H1 (cell line): ENCODE measurements around the gene GOLGA1. TPM values are rescaled to one million over a fixed set of nuclear protein-coding genes. Genes with fewer than 3 reads are reported as not detected.

Source experiments
- CTCF ChIA-PET: fragments of 300-600 bp; sonication (Branson Sonifier 250); formaldehyde crosslinking; loops from one replicate; lab custom pipeline; 2021; ENCODE audit not compliant: partially characterized antibody; lab: Charles Lee
- POLR2A ChIA-PET: fragments of 300-600 bp; sonication (Branson Sonifier 250); formaldehyde crosslinking; loops from one replicate; lab custom pipeline; 2021; ENCODE audit warnings: inconsistent platforms; ENCODE audit not compliant: partially characterized antibody; lab: Charles Lee
- DNase-seq, 2 experiments: peaks; one replicate each; pipeline versions ENCODE4 v3.0.0 to v3.0.0-alpha.2; 2010 to 2022; ENCODE audit warnings: low spot score in 2 of 2, low read depth in 1 of 2, mixed read lengths in 1 of 2
- FAIRE-seq: peaks from 2 replicates; lab custom pipeline; 2011; peaks lifted over from hg19 to GRCh38; lab: Jason Lieb, UNC
- H2AFZ ChIP-seq: 2 replicates; pipeline ENCODE4 v1.8.1; 2012; ENCODE audit warnings: low read length, inconsistent platforms
- H2AK5ac ChIP-seq: 2 replicates; pipeline ENCODE4 v1.6.1; 2013; ENCODE audit warnings: low read depth, low read length
- H2BK120ac ChIP-seq: replicated peaks from 2 replicates; pipeline ENCODE3; 2013; ENCODE audit warnings: low read depth, low read length, inconsistent platforms
- H2BK12ac ChIP-seq: 2 replicates; pipeline ENCODE4 v1.6.1; 2013; ENCODE audit warnings: low read depth, low read length
- H2BK15ac ChIP-seq: 2 replicates; pipeline ENCODE4 v1.6.1; 2013; ENCODE audit warnings: low read length
- H2BK20ac ChIP-seq: 2 replicates; pipeline ENCODE4 v1.6.1; 2013; ENCODE audit warnings: low read length
- H2BK5ac ChIP-seq: 2 replicates; pipeline ENCODE4 v1.6.1; 2013; ENCODE audit warnings: low read depth, low read length
- H3K14ac ChIP-seq: 2 replicates; pipeline ENCODE4 v1.6.1; 2013; ENCODE audit warnings: inconsistent platforms; ENCODE audit not compliant: insufficient read length
- H3K18ac ChIP-seq: 2 replicates; pipeline ENCODE4 v1.6.1; 2013; ENCODE audit warnings: low read length; ENCODE audit errors: extremely low read depth
- H3K23ac ChIP-seq: 2 replicates; pipeline ENCODE4 v1.6.1; 2013; ENCODE audit warnings: inconsistent platforms; ENCODE audit not compliant: insufficient read length
- H3K23me2 ChIP-seq: 2 replicates; pipeline ENCODE4 v1.6.1; 2013; ENCODE audit warnings: low read depth, low read length
- H3K27ac ChIP-seq: 2 replicates; pipeline ENCODE4 v1.6.1; 2011; ENCODE audit warnings: low read depth, low read length, inconsistent platforms
- H3K27me3 ChIP-seq, 4 experiments: replicated peaks in 1 of 4; 1 replicate in 1 of 4; 2 replicates in 3 of 4; pipeline versions ENCODE4 v1.6.1 to v1.8.1; 2011 to 2013; ENCODE audit warnings: low read length in 3 of 4, mild to moderate bottlenecking in 3 of 4, inconsistent platforms in 2 of 4, mixed read lengths in 2 of 4, moderate library complexity in 1 of 4; ENCODE audit not compliant: control insufficient read depth in 3 of 4, insufficient read depth in 3 of 4; ENCODE audit errors: extremely low read depth in 1 of 4
- H3K36me3 ChIP-seq, 4 experiments: 2 replicates each; pipeline versions ENCODE4 v1.6.1 to v1.8.1; 2011 to 2013; ENCODE audit warnings: mild to moderate bottlenecking in 4 of 4, low read length in 3 of 4, moderate library complexity in 2 of 4, control low read depth in 1 of 4, inconsistent platforms in 1 of 4; ENCODE audit not compliant: insufficient read depth in 4 of 4, control insufficient read depth in 2 of 4
- H3K4ac ChIP-seq: replicated peaks from 2 replicates; pipeline ENCODE3; 2013; ENCODE audit warnings: low read length, low read depth, mixed read lengths, inconsistent platforms; ENCODE audit not compliant: insufficient read length
- H3K4me1 ChIP-seq, 4 experiments: replicated peaks in 1 of 4; 1 replicate in 1 of 4; 2 replicates in 3 of 4; pipeline versions ENCODE4 v1.6.1 to v1.8.1; 2011 to 2013; ENCODE audit warnings: low read length in 3 of 4, inconsistent platforms in 2 of 4, mixed read lengths in 1 of 4; ENCODE audit not compliant: insufficient read depth in 4 of 4, control insufficient read depth in 3 of 4
- H3K4me2 ChIP-seq, 2 experiments: 2 replicates each; pipeline versions ENCODE4 v1.6.1 to v1.8.1; 2011 to 2013; ENCODE audit warnings: low read depth in 2 of 2, low read length in 2 of 2, control low read depth in 1 of 2, inconsistent platforms in 1 of 2, mild to moderate bottlenecking in 1 of 2; ENCODE audit not compliant: insufficient read depth in 1 of 2
- H3K4me3 ChIP-seq, 4 experiments: fragments of 200-600, 300-600 bp in 1 of 4; sonication (generic), shearing (Covaris generic), sonication (Bioruptor Twin) in 1 of 4; 2 replicates each; pipeline versions ENCODE4 v1.5.1 to v1.8.1; 2011 to 2016; ENCODE audit warnings: low read length in 4 of 4, low read depth in 3 of 4, control low read depth in 2 of 4, inconsistent platforms in 2 of 4, mild to moderate bottlenecking in 2 of 4, mixed read lengths in 1 of 4, moderate library complexity in 1 of 4; ENCODE audit not compliant: insufficient read depth in 2 of 4; ENCODE audit errors: extremely low read depth in 1 of 4
- H3K56ac ChIP-seq: replicated peaks from 2 replicates; pipeline ENCODE3; 2013; ENCODE audit warnings: low read depth, mild to moderate bottlenecking, mixed read lengths, low read length, inconsistent platforms; ENCODE audit not compliant: insufficient read length
- H3K79me1 ChIP-seq: 2 replicates; pipeline ENCODE4 v1.6.1; 2013; ENCODE audit warnings: low read depth, low read length, control low read depth
- H3K79me2 ChIP-seq, 2 experiments: 2 replicates each; pipeline versions ENCODE4 v1.6.1 to v1.8.1; 2012 to 2013; ENCODE audit warnings: low read length in 2 of 2, mild to moderate bottlenecking in 2 of 2, inconsistent platforms in 1 of 2; ENCODE audit not compliant: insufficient read depth in 2 of 2, control insufficient read depth in 1 of 2
- H3K9ac ChIP-seq, 4 experiments: replicated peaks in 1 of 4; 1 replicate in 1 of 4; 2 replicates in 3 of 4; pipeline versions ENCODE4 v1.6.1 to v1.8.1; 2011 to 2013; ENCODE audit warnings: low read depth in 3 of 4, low read length in 3 of 4, control low read depth in 2 of 4, mild to moderate bottlenecking in 2 of 4, moderate library complexity in 2 of 4, inconsistent platforms in 1 of 4; ENCODE audit errors: extremely low read depth in 1 of 4
- H3K9me3 ChIP-seq, 2 experiments: 2 replicates each; pipeline versions ENCODE4 v1.6.1 to v1.8.1; 2012 to 2013; ENCODE audit warnings: mild to moderate bottlenecking in 2 of 2, moderate library complexity in 2 of 2, control low read depth in 1 of 2, inconsistent platforms in 1 of 2, low read depth in 1 of 2, low read length in 1 of 2, mixed read lengths in 1 of 2; ENCODE audit not compliant: insufficient read depth in 2 of 2
- H4K20me1 ChIP-seq, 2 experiments: replicated peaks in 1 of 2; 2 replicates each; pipeline versions ENCODE3 to v1.8.1; 2011 to 2013; ENCODE audit warnings: inconsistent platforms in 2 of 2, low read length in 2 of 2, mild to moderate bottlenecking in 1 of 2; ENCODE audit not compliant: insufficient read depth in 2 of 2, control insufficient read depth in 1 of 2
- H4K5ac ChIP-seq: 2 replicates; pipeline ENCODE4 v1.6.1; 2013; ENCODE audit warnings: low read length, low read depth, mixed read lengths, inconsistent platforms; ENCODE audit not compliant: insufficient read length
- H4K8ac ChIP-seq: 2 replicates; pipeline ENCODE4 v1.8.0; 2013; ENCODE audit warnings: mild to moderate bottlenecking, moderate library complexity, low read length, inconsistent platforms; ENCODE audit not compliant: insufficient read depth; ENCODE audit errors: extremely low read depth
- H4K91ac ChIP-seq: replicated peaks from 2 replicates; pipeline ENCODE3; 2013; ENCODE audit warnings: low read length, mixed read lengths, inconsistent platforms; ENCODE audit not compliant: insufficient read length
- BCL11A ChIP-seq, 2 experiments: IDR thresholded peaks; one replicate each; pipeline ENCODE4 v1.6.1; 2011; ENCODE audit warnings: low read depth in 2 of 2, low read length in 2 of 2, mild to moderate bottlenecking in 2 of 2
- CTBP2 ChIP-seq: IDR thresholded peaks from 2 replicates; pipeline ENCODE4 v1.7.0; 2011; ENCODE audit warnings: borderline replicate concordance, mild to moderate bottlenecking, moderate library complexity, mixed read lengths, low read length; ENCODE audit not compliant: insufficient read depth, insufficient read length
- EZH2 ChIP-seq: fragments of 200-600 bp; sonication (generic); IDR thresholded peaks from 2 replicates; pipeline ENCODE4 v1.7.1; 2012; ENCODE audit warnings: low read depth, mild to moderate bottlenecking, moderate library complexity, low read length, inconsistent platforms; ENCODE audit not compliant: severe bottlenecking
- HDAC2 ChIP-seq, 2 experiments: fragments of 300-600 bp in 1 of 2; sonication (generic) in 1 of 2; IDR thresholded peaks; 2 replicates each; pipeline ENCODE4 v1.6.1; 2011 to 2012; ENCODE audit warnings: low read depth in 2 of 2, low read length in 2 of 2, mild to moderate bottlenecking in 2 of 2, moderate library complexity in 2 of 2, borderline replicate concordance in 1 of 2, inconsistent platforms in 1 of 2
- JUN ChIP-seq: IDR thresholded peaks from 2 replicates; pipeline ENCODE4 v1.6.1; 2011; ENCODE audit warnings: low read depth, mild to moderate bottlenecking, improper control_type of control experiment, low read length
- POLR2A ChIP-seq, 2 experiments: IDR thresholded peaks; 1 replicate in 1 of 2; 2 replicates in 1 of 2; pipeline ENCODE4 v1.6.1; 2011; ENCODE audit warnings: low read depth in 2 of 2, low read length in 2 of 2, mild to moderate bottlenecking in 2 of 2; ENCODE audit errors: control extremely low read depth in 1 of 2
- RAD21 ChIP-seq, 2 experiments: IDR thresholded peaks in 1 of 2; conservative IDR thresholded peaks in 1 of 2; 2 replicates each; pipeline ENCODE4 v1.6.1; 2011; ENCODE audit warnings: low read depth in 2 of 2, low read length in 2 of 2, improper control_type of control experiment in 1 of 2, inconsistent platforms in 1 of 2, mild to moderate bottlenecking in 1 of 2, moderate library complexity in 1 of 2
- RNF2 ChIP-seq: fragments of 200-900, 300-1000 bp; sonication (generic); IDR thresholded peaks from 2 replicates; pipeline ENCODE4 v1.7.1; 2016; ENCODE audit warnings: borderline replicate concordance, low read depth, mild to moderate bottlenecking, antibody characterized with exemption, low read length; ENCODE audit not compliant: poor library complexity, severe bottlenecking; ENCODE audit errors: missing control alignments
- SAP30 ChIP-seq: fragments of 300-600 bp; sonication (generic); IDR thresholded peaks from 2 replicates; pipeline ENCODE4 v1.7.1; 2012; ENCODE audit warnings: low read length, moderate library complexity, mild to moderate bottlenecking, inconsistent platforms; ENCODE audit not compliant: insufficient read depth, insufficient replicate concordance
- SP4 ChIP-seq: IDR thresholded peaks from 2 replicates; pipeline ENCODE4 v1.6.1; 2012; ENCODE audit warnings: low read length, inconsistent platforms
- SUZ12 ChIP-seq: fragments of 200-600 bp; sonication (generic); IDR thresholded peaks from 2 replicates; pipeline ENCODE4 v1.6.1; 2012; ENCODE audit warnings: mild to moderate bottlenecking, inconsistent platforms, low read length, moderate library complexity, mixed read lengths
- WGBS, 2 experiments: shearing (Covaris generic) in 1 of 2; methylation state at CpG; one replicate each; pipeline versions ENCODE4 v1.1.6 to v1.1.7; 2013 to 2015; ENCODE audit warnings: low lambda C conversion rate in 2 of 2, mixed read lengths in 2 of 2, inconsistent platforms in 1 of 2, low coverage in 1 of 2, missing lambda C conversion rate in 1 of 2; ENCODE audit not compliant: insufficient replicate concordance in 2 of 2, insufficient coverage in 1 of 2, insufficient read length in 1 of 2; ENCODE audit errors: extremely low coverage in 1 of 2, missing lambda C conversion rate in 1 of 2; 5-methylcytosine and 5-hydroxymethylcytosine counted together
- polyA plus RNA-seq, 7 experiments: library from polyadenylated mRNA; depleted of rRNA in 3 of 7; stranded (reverse) in 5 of 7; unstranded in 2 of 7; fragments of >200 nt in 5 of 7; fragments of 200-250 nt in 2 of 7; gene quantifications; 1 replicate in 5 of 7; 2 replicates in 1 of 7; 4 replicates in 1 of 7; pipeline versions ENCODE4 v1.2.1 to v1.2.3, GENCODE V29; 2011 to 2013; ENCODE audit warnings: missing spikeins in 2 of 7, mixed read lengths in 2 of 7
- total RNA-seq: library from RNA; stranded (reverse); fragmentation: NEBNext Ultra II Directional; extraction: Animal tissue kit (Norgen Biotek cat#: 25700); gene quantifications from 2 replicates; pipeline ENCODE4 v1.2.1, GENCODE V29; 2021

The GOLGA1 gene
- total and polyA plus RNA-seq, 2 of the 8 experiments (the other 6 are each of a cell fraction or from before 2014, with no cell fraction given) = 4.8 to 6.5 TPM

DNA sequence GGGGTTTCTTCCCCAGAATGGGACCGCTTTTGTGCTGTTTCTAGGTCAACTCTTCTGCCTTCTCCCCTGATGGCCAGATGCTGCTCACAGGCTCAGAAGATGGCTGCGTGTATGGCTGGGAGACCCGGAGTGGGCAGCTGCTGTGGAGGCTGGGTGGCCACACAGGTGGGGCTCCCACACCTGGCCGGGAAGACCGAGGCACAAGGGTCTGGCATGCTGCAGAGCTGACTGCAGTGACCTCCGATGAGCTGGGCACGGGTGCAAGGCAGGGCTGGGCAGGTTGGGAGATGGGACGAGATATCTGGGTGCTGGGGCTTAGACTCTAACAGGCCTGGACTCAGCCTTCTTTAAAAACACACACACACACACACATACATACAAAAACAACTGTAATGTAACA lies 86.7 kb downstream of the GOLGA1 start:
- WGBS, 2 experiments = 86% methylated on average over 8 of the region's 8 CpGs; no CpG with 5 or more reads in 1 of the 2 experiments
- CTCF ChIA-PET = interaction anchor here (0.6 to 42.1 kb wide), 32 partner anchors 8 to 407 kb away, joined by 3 to 1529 read pairs (median 8); partner anchors contain the start of genes ARPC5L, GAPVD1, NR6A1 and OLFML2A
- TF ChIP-seq SUZ12 (no peak), HDAC2 (IDR thresholded peaks at IDR 0.05; ENCODE audit: borderline replicate concordance in 1 of 2, low read depth in 2 of 2, low read length in 2 of 2) (no peak), POLR2A (IDR thresholded peaks at IDR 0.05; ENCODE audit: control extremely low read depth in 1 of 2, low read depth in 2 of 2, low read length in 2 of 2) (no peak), EZH2 (no peak), BCL11A (IDR thresholded peaks at IDR 0.05; ENCODE audit: low read depth in 2 of 2, low read length in 2 of 2) (no peak), RAD21 (IDR thresholded peaks at IDR 0.05 in 1 of 2, conservative IDR thresholded peaks at IDR 0.05 in 1 of 2; ENCODE audit: low read depth in 2 of 2, low read length in 2 of 2) (no peak), JUN (no peak), CTBP2 (no peak), RNF2 (no peak), SP4 (no peak), SAP30 (no peak)

More for the DNA sequence above, 86.7 kb downstream of the GOLGA1 start:
- no peaks in the 10 kb centered on the region for H3K27me3 ChIP-seq
- H3K4ac ChIP-seq = no peak overlapping the region
- no peak overlapping the region for H4K8ac ChIP-seq
- H3K79me1 ChIP-seq = no peaks in the 10 kb centered on the region; the same call in none of the 2 replicates
- H3K14ac ChIP-seq = no peak overlapping the region
- peaks cover 21 to 26% (median 22%) of the 10 kb centered on the region in 4 experiments for H3K36me3 ChIP-seq
- H3K18ac ChIP-seq = no peak overlapping the region
- H4K5ac ChIP-seq = no peak overlapping the region
- no peak overlapping the region for H3K9ac ChIP-seq
- POLR2A ChIA-PET = interaction anchor here (0.6 to 25.5 kb wide), 9 partner anchors 7 to 325 kb away, joined by 3 to 573 read pairs (median 3); partner anchors contain the start of genes ARPC5L, NR6A1, OLFML2A and RPL35
- H2BK12ac ChIP-seq = no peak overlapping the region
- H4K20me1 ChIP-seq = peaks cover 21 to 28% of the 10 kb centered on the region in 2 experiments
- no peak overlapping the region for H3K4me3 ChIP-seq
- H3K23me2 ChIP-seq = no peaks in the 10 kb centered on the region; the same call in 1 of the 2 replicates
- DNase-seq = no peak
- H3K23ac ChIP-seq = no peak overlapping the region
- H2AK5ac ChIP-seq = no peak overlapping the region
- H3K79me2 ChIP-seq = peaks cover 0 to 7% of the 10 kb centered on the region in 2 experiments; a peak in 2 of 4 replicates
- no peaks in the 10 kb centered on the region for H3K9me3 ChIP-seq
- H3K27ac ChIP-seq = no peak overlapping the region
- no peak overlapping the region for H4K91ac ChIP-seq
- H2BK15ac ChIP-seq = peak overlapping the region; percentile 46; the same call in 1 of the 2 replicates
- 0 out of 7 replicates have a peak, but pooled peaks cover 0 to 3% (median under 1%) of the 10 kb centered on the region in 4 experiments for H3K4me1 ChIP-seq
- no peak overlapping the region for H2BK120ac ChIP-seq
- H2AFZ ChIP-seq = no peak overlapping the region
- no peak overlapping the region for H3K4me2 ChIP-seq
- no peak overlapping the region for H3K56ac ChIP-seq
- no peak overlapping the region for H2BK5ac ChIP-seq
- H2BK20ac ChIP-seq = no peak overlapping the region
- FAIRE-seq = no peak
